ENCODE data around the gene PEX5L. TPM values are rescaled to one million over a fixed set of nuclear protein-coding genes. Genes with fewer than 3 reads are reported as not detected.

PEX5L gene
- total RNA-seq, 4 donors from 2014 or later, result 1.2 TPM; not detected in 3

DNA sequence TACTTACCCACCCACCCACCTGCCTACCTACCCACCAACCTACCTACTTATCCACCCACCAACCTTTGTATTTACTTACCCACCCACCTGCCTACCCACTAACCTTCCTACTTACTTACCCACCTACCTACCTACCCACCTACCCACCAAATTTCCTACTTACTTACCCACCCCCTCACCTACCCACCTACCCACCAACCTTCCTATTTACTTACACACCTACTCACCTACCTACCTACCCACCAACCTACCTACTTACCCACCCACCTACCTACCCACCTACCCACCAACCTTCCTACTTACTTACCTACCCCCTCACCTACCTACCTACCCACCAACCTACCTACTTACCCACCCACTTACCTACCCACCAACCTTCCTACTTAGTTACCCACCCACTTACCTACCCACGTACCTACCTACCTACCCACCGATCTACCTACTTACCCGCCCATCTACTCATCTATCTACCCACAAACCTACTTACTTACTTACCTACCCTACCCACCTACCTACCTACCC lies 204.3 kb downstream of the PEX5L start:
- in situ Hi-C loops (cut with MboI; ENCODE audit: low pct_ligation_motif_present in 1 of 4, low pct_unique_long_range_greater_than_20kb in 1 of 4, low sequenced_read_pairs in 3 of 4), result no loop called here
- Histone ChIP-seq H3K9me3 (no peaks in the 10 kb centered on the region), H3K4me3 (no peak overlapping the region), H3K36me3 (no peaks in the 10 kb centered on the region), H3K27me3 (peaks cover 3% of the 10 kb centered on the region), H3K4me1 (no peaks in the 10 kb centered on the region), H3K27ac (no peak overlapping the region)
- intact Hi-C loops (cut with DNase I; ENCODE audit: low total_unique reads), result no loop called here
- DNase-seq, result no peak
- TF ChIP-seq CTCF (IDR thresholded peaks at IDR 0.05) (no peak), POLR2AphosphoS5 (IDR thresholded peaks at IDR 0.05) (no peak)
- WGBS, 2 donors (ENCODE audit: low coverage in 1 of 2), result 81 to 87% methylated on average over 3 of the region's 3 CpGs

GRCh38 chr3:179829401-179829800 lies 207.3 kb downstream of the PEX5L start:
- intact Hi-C loops (cut with DNase I; ENCODE audit: low total_unique reads) (no loop called here), in situ Hi-C loops (cut with MboI; ENCODE audit: low pct_ligation_motif_present in 1 of 4, low pct_unique_long_range_greater_than_20kb in 1 of 4, low sequenced_read_pairs in 3 of 4) (no loop called here)
- Histone ChIP-seq H3K36me3 (no peaks in the 10 kb centered on the region), H3K4me1 (no peaks in the 10 kb centered on the region), H3K27me3 (peaks cover 3% of the 10 kb centered on the region), H3K9me3 (no peaks in the 10 kb centered on the region), H3K27ac (no peak overlapping the region), H3K4me3 (no peak overlapping the region)
- no peak for TF ChIP-seq POLR2AphosphoS5 (IDR thresholded peaks at IDR 0.05)
- TF ChIP-seq POLR2A (IDR thresholded peaks at IDR 0.05), result no peak
- no peak for TF ChIP-seq CTCF (IDR thresholded peaks at IDR 0.05)
- TF ChIP-seq EP300 (IDR thresholded peaks at IDR 0.05; ENCODE audit: low read depth), result no peak
- 62 to 82% methylated on average over 5 of the region's 5 CpGs for WGBS, 2 donors (ENCODE audit: low coverage in 1 of 2)
- no peak for DNase-seq

GRCh38 chr3:179828738-179829137 lies 208.0 kb downstream of the PEX5L start:
- in situ Hi-C loops (cut with MboI; ENCODE audit: low pct_ligation_motif_present in 1 of 4, low pct_unique_long_range_greater_than_20kb in 1 of 4, low sequenced_read_pairs in 3 of 4) (no loop called here), intact Hi-C loops (cut with DNase I; ENCODE audit: low total_unique reads) (no loop called here)
- no peak for DNase-seq
- no peaks in the 10 kb centered on the region for H3K9me3 ChIP-seq
- H3K4me3 ChIP-seq, result no peak overlapping the region
- H3K27ac ChIP-seq, result no peak overlapping the region
- peaks cover 3% of the 10 kb centered on the region for H3K27me3 ChIP-seq
- 78% methylated on average over 2 of the region's 2 CpGs for WGBS, 2 donors (ENCODE audit: low coverage in 1 of 2)
- TF ChIP-seq POLR2A (IDR thresholded peaks at IDR 0.05) (no peak), POLR2AphosphoS5 (IDR thresholded peaks at IDR 0.05) (no peak), EP300 (IDR thresholded peaks at IDR 0.05; ENCODE audit: low read depth) (no peak), CTCF (IDR thresholded peaks at IDR 0.05) (no peak)
- H3K36me3 ChIP-seq, result no peaks in the 10 kb centered on the region
- H3K4me1 ChIP-seq, result no peaks in the 10 kb centered on the region

DNA sequence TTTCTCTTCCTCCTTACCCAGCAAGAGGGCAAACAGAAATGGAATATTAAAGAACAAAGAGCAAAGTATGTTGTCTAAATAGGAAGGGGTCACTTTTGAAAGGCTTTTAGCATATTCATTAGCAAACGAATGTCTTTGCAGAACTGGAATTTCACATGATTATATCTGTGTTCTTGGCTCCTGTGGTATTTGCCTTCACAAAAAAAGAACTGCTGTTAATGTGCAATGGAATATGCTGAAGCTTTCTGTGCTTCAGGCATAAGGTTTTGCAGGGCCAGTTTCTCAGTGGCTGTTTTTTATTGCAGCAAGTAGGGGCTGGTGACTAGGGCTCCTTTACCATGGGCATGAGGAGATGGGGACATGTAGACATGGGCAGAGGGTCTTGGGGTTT lies 210.5 kb downstream of the PEX5L start:
- no peak for DNase-seq
- no peak overlapping the region for H3K27ac ChIP-seq
- H3K4me1 ChIP-seq, result no peaks in the 10 kb centered on the region
- in situ Hi-C loops (cut with MboI; ENCODE audit: low pct_ligation_motif_present in 1 of 4, low pct_unique_long_range_greater_than_20kb in 1 of 4, low sequenced_read_pairs in 3 of 4) (no loop called here), intact Hi-C loops (cut with DNase I; ENCODE audit: low total_unique reads) (no loop called here)
- H3K9me3 ChIP-seq, result no peaks in the 10 kb centered on the region
- TF ChIP-seq POLR2A (IDR thresholded peaks at IDR 0.05) (no peak), POLR2AphosphoS5 (IDR thresholded peaks at IDR 0.05) (no peak), CTCF (IDR thresholded peaks at IDR 0.05) (no peak), EP300 (IDR thresholded peaks at IDR 0.05; ENCODE audit: low read depth) (no peak)
- H3K4me3 ChIP-seq, result no peak overlapping the region
- no peaks in the 10 kb centered on the region for H3K36me3 ChIP-seq
- WGBS, 2 donors (ENCODE audit: low coverage in 1 of 2), result 15 to 19% methylated on average over 1 of the region's 1 CpG
- peaks cover 5% of the 10 kb centered on the region for H3K27me3 ChIP-seq
